Measurements from ENCODE around the gene ATP6V0A1.

Gene ATP6V0A1

GRCh38 chr17:42422958-42423712, 35.5 kb upstream of the ATP6V0A1 start, which contains the start of gene CAVIN1:
TSS of gene CAVIN1 (minus strand) at chr17:42423256. CDS start at chr17:42423097, 159 bp downstream.
- DNase-seq (ENCODE audit: extremely low read depth, insufficient read length) = no peak
- no peaks in the 10 kb centered on the region for H3K36me3 ChIP-seq (ENCODE audit: control insufficient read depth, insufficient read depth, low read length)
- no peak for TF ChIP-seq CTCF (IDR thresholded peaks at IDR 0.05; ENCODE audit: insufficient read depth, low read length, poor library complexity, severe bottlenecking)
- H3K4me3 ChIP-seq (replicated peaks; ENCODE audit: low read depth, low read length) = peak within 1 kb of the TSS; percentile 28
- H3K27me3 ChIP-seq (replicated peaks; ENCODE audit: control insufficient read depth, insufficient read depth, low read length) = no peaks in the 10 kb centered on the region; the same call in 1 of the 2 replicates

- Histone ChIP-seq H3K27me3 (replicated peaks; ENCODE audit: control insufficient read depth, insufficient read depth, low read length) (no peaks in the 10 kb centered on the region; the same call in 1 of the 2 replicates), H3K4me3 (replicated peaks; ENCODE audit: low read depth, low read length) (no peak overlapping the region)
- TF ChIP-seq CTCF (IDR thresholded peaks at IDR 0.05; ENCODE audit: insufficient read depth, low read length, poor library complexity, severe bottlenecking) = no peak
Measured at GRCh38 chr17:42423766-42424165, 34.9 kb upstream of the ATP6V0A1 start.

GRCh38 chr17:42424991-42425610, 33.6 kb upstream of the ATP6V0A1 start:
- no peak overlapping the region for H3K4me3 ChIP-seq (replicated peaks; ENCODE audit: low read depth, low read length)
- TF ChIP-seq CTCF (IDR thresholded peaks at IDR 0.05; ENCODE audit: insufficient read depth, low read length, poor library complexity, severe bottlenecking) = no peak
- no peak for DNase-seq (ENCODE audit: extremely low read depth, insufficient read length)
- H3K36me3 ChIP-seq (ENCODE audit: control insufficient read depth, insufficient read depth, low read length) = no peaks in the 10 kb centered on the region
- H3K27me3 ChIP-seq (replicated peaks; ENCODE audit: control insufficient read depth, insufficient read depth, low read length) = no peaks in the 10 kb centered on the region; the same call in 1 of the 2 replicates

More at GRCh38 chr17:42423766-42424165, 34.9 kb upstream of the ATP6V0A1 start:
- H3K36me3 ChIP-seq (ENCODE audit: control insufficient read depth, insufficient read depth, low read length) = no peaks in the 10 kb centered on the region
- DNase-seq (ENCODE audit: extremely low read depth, insufficient read length) = no peak

GRCh38 chr17:42428141-42428944, 30.3 kb upstream of the ATP6V0A1 start:
- Histone ChIP-seq H3K27me3 (replicated peaks; ENCODE audit: control insufficient read depth, insufficient read depth, low read length) (no peaks in the 10 kb centered on the region; the same call in 1 of the 2 replicates), H3K4me3 (replicated peaks; ENCODE audit: low read depth, low read length) (no peak overlapping the region), H3K36me3 (ENCODE audit: control insufficient read depth, insufficient read depth, low read length) (no peaks in the 10 kb centered on the region)
- no peak for DNase-seq (ENCODE audit: extremely low read depth, insufficient read length)
- TF ChIP-seq CTCF (IDR thresholded peaks at IDR 0.05; ENCODE audit: insufficient read depth, low read length, poor library complexity, severe bottlenecking) = peak; percentile 76

- H3K36me3 ChIP-seq (ENCODE audit: control insufficient read depth, insufficient read depth, low read length) = no peaks in the 10 kb centered on the region
- no peak overlapping the region for H3K4me3 ChIP-seq (replicated peaks; ENCODE audit: low read depth, low read length)
- H3K27me3 ChIP-seq (replicated peaks; ENCODE audit: control insufficient read depth, insufficient read depth, low read length) = no peaks in the 10 kb centered on the region; the same call in 1 of the 2 replicates
- no peak for TF ChIP-seq CTCF (IDR thresholded peaks at IDR 0.05; ENCODE audit: insufficient read depth, low read length, poor library complexity, severe bottlenecking)
- no peak for DNase-seq (ENCODE audit: extremely low read depth, insufficient read length)
Measured at GRCh38 chr17:42429726-42430447, 28.8 kb upstream of the ATP6V0A1 start.

Data from GM06990 (cell line).